ENCODE results near the gene SMOC2. TPM values are rescaled to one million over a fixed set of nuclear protein-coding genes. Genes with fewer than 3 reads are reported as not detected.

SMOC2 gene
- total RNA-seq, 1 donor: 0.36 TPM

- H3K27me3 ChIP-seq (ENCODE audit: insufficient read depth, low read length): no peaks in the 10 kb centered on the region
- no peak overlapping the region for H3K27ac ChIP-seq (ENCODE audit: low read depth, low read length)
- H3K4me3 ChIP-seq (ENCODE audit: insufficient read depth, low read length): no peak overlapping the region
- no peak overlapping the region for H2AFZ ChIP-seq (ENCODE audit: low read length)
- no peaks in the 10 kb centered on the region for H3K36me3 ChIP-seq (ENCODE audit: insufficient read depth, low read length)
- H4K20me1 ChIP-seq (ENCODE audit: insufficient read depth, low read length): no peaks in the 10 kb centered on the region
- H3K4me1 ChIP-seq (ENCODE audit: insufficient read depth, low read length): no peaks in the 10 kb centered on the region
- H3K4me2 ChIP-seq (ENCODE audit: insufficient read depth, low read length): no peak overlapping the region
- no peak for TF ChIP-seq CTCF (IDR thresholded peaks at IDR 0.05; ENCODE audit: extremely low read depth, low read depth, low read length)
- no peak for DNase-seq (ENCODE audit: insufficient read length, low spot score, missing footprints)
- no peaks in the 10 kb centered on the region for H3K9me3 ChIP-seq (ENCODE audit: low read depth, low read length)
- no peaks in the 10 kb centered on the region for H3K79me2 ChIP-seq (ENCODE audit: insufficient read depth, low read length)
Measured at GRCh38 chr6:168538892-168539811, 98.2 kb downstream of the SMOC2 start.

GRCh38 chr6:168540713-168541291 is 99.8 kb downstream of the SMOC2 start:
- H3K4me2 ChIP-seq (ENCODE audit: insufficient read depth, low read length): no peak overlapping the region
- H2AFZ ChIP-seq (ENCODE audit: low read length): no peak overlapping the region
- no peak overlapping the region for H3K27ac ChIP-seq (ENCODE audit: low read depth, low read length)
- H3K9me3 ChIP-seq (ENCODE audit: low read depth, low read length): no peaks in the 10 kb centered on the region
- H3K4me1 ChIP-seq (ENCODE audit: insufficient read depth, low read length): no peaks in the 10 kb centered on the region
- H3K36me3 ChIP-seq (ENCODE audit: insufficient read depth, low read length): no peaks in the 10 kb centered on the region
- no peaks in the 10 kb centered on the region for H4K20me1 ChIP-seq (ENCODE audit: insufficient read depth, low read length)
- no peak for DNase-seq (ENCODE audit: insufficient read length, low spot score, missing footprints)
- no peak for TF ChIP-seq CTCF (IDR thresholded peaks at IDR 0.05; ENCODE audit: extremely low read depth, low read depth, low read length)
- no peak overlapping the region for H3K4me3 ChIP-seq (ENCODE audit: insufficient read depth, low read length)
- no peaks in the 10 kb centered on the region for H3K79me2 ChIP-seq (ENCODE audit: insufficient read depth, low read length)
- H3K27me3 ChIP-seq (ENCODE audit: insufficient read depth, low read length): no peaks in the 10 kb centered on the region

GRCh38 chr6:168541307-168541706 is 100.3 kb downstream of the SMOC2 start:
- no peaks in the 10 kb centered on the region for H3K9me3 ChIP-seq (ENCODE audit: low read depth, low read length)
- H3K79me2 ChIP-seq (ENCODE audit: insufficient read depth, low read length): no peaks in the 10 kb centered on the region
- no peaks in the 10 kb centered on the region for H3K36me3 ChIP-seq (ENCODE audit: insufficient read depth, low read length)
- H3K4me1 ChIP-seq (ENCODE audit: insufficient read depth, low read length): no peaks in the 10 kb centered on the region
- no peak overlapping the region for H3K27ac ChIP-seq (ENCODE audit: low read depth, low read length)
- H4K20me1 ChIP-seq (ENCODE audit: insufficient read depth, low read length): no peaks in the 10 kb centered on the region
- no peak overlapping the region for H3K4me2 ChIP-seq (ENCODE audit: insufficient read depth, low read length)
- no peak for TF ChIP-seq CTCF (IDR thresholded peaks at IDR 0.05; ENCODE audit: extremely low read depth, low read depth, low read length)
- H3K4me3 ChIP-seq (ENCODE audit: insufficient read depth, low read length): no peak overlapping the region
- DNase-seq (ENCODE audit: insufficient read length, low spot score, missing footprints): no peak
- no peak overlapping the region for H2AFZ ChIP-seq (ENCODE audit: low read length)
- no peaks in the 10 kb centered on the region for H3K27me3 ChIP-seq (ENCODE audit: insufficient read depth, low read length)

GRCh38 chr6:168542301-168542700 is 101.3 kb downstream of the SMOC2 start:
- Histone ChIP-seq H3K36me3 (ENCODE audit: insufficient read depth, low read length) (no peaks in the 10 kb centered on the region), H3K27ac (ENCODE audit: low read depth, low read length) (no peak overlapping the region), H3K4me1 (ENCODE audit: insufficient read depth, low read length) (no peaks in the 10 kb centered on the region), H3K4me2 (ENCODE audit: insufficient read depth, low read length) (no peak overlapping the region), H3K27me3 (ENCODE audit: insufficient read depth, low read length) (no peaks in the 10 kb centered on the region), H4K20me1 (ENCODE audit: insufficient read depth, low read length) (no peaks in the 10 kb centered on the region), H3K79me2 (ENCODE audit: insufficient read depth, low read length) (no peaks in the 10 kb centered on the region), H3K9me3 (ENCODE audit: low read depth, low read length) (no peaks in the 10 kb centered on the region), H2AFZ (ENCODE audit: low read length) (no peak overlapping the region), H3K4me3 (ENCODE audit: insufficient read depth, low read length) (no peak overlapping the region)
- TF ChIP-seq CTCF (IDR thresholded peaks at IDR 0.05; ENCODE audit: extremely low read depth, low read depth, low read length): no peak
- DNase-seq (ENCODE audit: insufficient read length, low spot score, missing footprints): no peak
